Measurements from ENCODE around the gene RNF141.

Gene RNF141

DNA sequence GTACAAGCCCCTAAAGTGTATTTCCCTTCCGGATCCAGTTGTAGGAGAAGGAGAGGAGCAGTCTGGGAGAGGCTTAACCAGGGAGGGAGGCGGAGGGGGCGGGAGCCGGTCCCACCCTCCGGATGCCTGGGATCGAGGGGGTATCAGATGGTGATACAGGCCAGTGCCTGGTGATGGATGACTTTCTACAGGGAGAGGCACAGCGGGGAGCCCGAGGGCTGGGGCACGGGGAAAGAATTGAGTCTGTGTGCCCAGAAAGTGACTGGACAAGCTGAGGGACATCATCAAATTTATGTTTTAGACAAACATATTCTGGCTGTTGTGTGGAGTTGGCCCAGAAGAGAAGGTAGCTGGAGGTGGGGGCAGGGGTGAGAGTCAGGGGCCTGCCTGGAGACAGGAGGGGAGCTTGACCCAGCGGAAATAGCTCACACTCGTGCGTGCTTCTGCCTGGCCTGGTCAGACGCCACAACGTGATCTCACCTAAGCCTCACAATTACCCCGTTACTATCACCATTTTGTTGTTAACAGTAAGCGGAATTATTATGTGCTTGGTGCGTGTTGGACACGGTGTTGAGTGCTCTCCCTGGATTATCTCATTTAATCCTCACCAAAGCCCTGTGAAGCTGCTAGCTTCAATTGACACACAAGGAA lies 43.5 kb downstream of the RNF141 start:
- H3K4me2 ChIP-seq (ENCODE audit: low read length, poor library complexity, severe bottlenecking): no peak overlapping the region
- no peak overlapping the region for H2AK5ac ChIP-seq (ENCODE audit: low read length, severe bottlenecking)
- peaks cover 4% of the 10 kb centered on the region for H3K4me1 ChIP-seq (ENCODE audit: control insufficient read depth, insufficient read depth, low read depth, low read length)
- no peak overlapping the region for H3K4me3 ChIP-seq (ENCODE audit: insufficient read depth in 1 of 2, low read depth in 1 of 2, low read length in 2 of 2)
- H2BK12ac ChIP-seq (ENCODE audit: low read length in 2 of 2): no peak overlapping the region
- no peak overlapping the region for H2BK15ac ChIP-seq (ENCODE audit: low read depth, poor library complexity, severe bottlenecking)
- peaks cover 65 to 85% of the 10 kb centered on the region in 2 experiments for H3K36me3 ChIP-seq (ENCODE audit: control insufficient read depth in 1 of 2, insufficient read depth in 2 of 2, low read depth in 1 of 2, low read length in 2 of 2)
- H2BK5ac ChIP-seq (ENCODE audit: low read depth, low read length, poor library complexity, severe bottlenecking): no peak overlapping the region
- no peak overlapping the region for H2BK120ac ChIP-seq (ENCODE audit: low read depth, low read length)
- no peak overlapping the region for H3K14ac ChIP-seq (ENCODE audit: low read length in 2 of 2)
- H3K9me3 ChIP-seq (ENCODE audit: control insufficient read depth, low read length): no peaks in the 10 kb centered on the region
- no peak overlapping the region for H2AFZ ChIP-seq (ENCODE audit: low read depth, low read length)
- no peak overlapping the region for H3K9ac ChIP-seq (ENCODE audit: low read length)
- no peak for DNase-seq
- no peak overlapping the region for H3K27ac ChIP-seq (ENCODE audit: low read length, poor library complexity, severe bottlenecking)
- H4K91ac ChIP-seq (ENCODE audit: low read length): no peak overlapping the region
- H3K4ac ChIP-seq (ENCODE audit: low read depth in 1 of 2, low read length in 2 of 2): no peak overlapping the region
- H4K8ac ChIP-seq (ENCODE audit: low read length): no peak overlapping the region
- H3K23ac ChIP-seq (ENCODE audit: low read length in 2 of 2): no peak overlapping the region
- 95% methylated on average over 18 of the region's 18 CpGs for WGBS
- no peak overlapping the region for H3K18ac ChIP-seq (ENCODE audit: low read depth in 1 of 2, low read length in 2 of 2)
- H3K79me1 ChIP-seq (replicated peaks; ENCODE audit: low read length, poor library complexity, severe bottlenecking): peaks cover 16% of the 10 kb centered on the region
- no peaks in the 10 kb centered on the region for H3K27me3 ChIP-seq (ENCODE audit: control insufficient read depth in 1 of 2, insufficient read depth in 1 of 2, low read length in 2 of 2)

DNA sequence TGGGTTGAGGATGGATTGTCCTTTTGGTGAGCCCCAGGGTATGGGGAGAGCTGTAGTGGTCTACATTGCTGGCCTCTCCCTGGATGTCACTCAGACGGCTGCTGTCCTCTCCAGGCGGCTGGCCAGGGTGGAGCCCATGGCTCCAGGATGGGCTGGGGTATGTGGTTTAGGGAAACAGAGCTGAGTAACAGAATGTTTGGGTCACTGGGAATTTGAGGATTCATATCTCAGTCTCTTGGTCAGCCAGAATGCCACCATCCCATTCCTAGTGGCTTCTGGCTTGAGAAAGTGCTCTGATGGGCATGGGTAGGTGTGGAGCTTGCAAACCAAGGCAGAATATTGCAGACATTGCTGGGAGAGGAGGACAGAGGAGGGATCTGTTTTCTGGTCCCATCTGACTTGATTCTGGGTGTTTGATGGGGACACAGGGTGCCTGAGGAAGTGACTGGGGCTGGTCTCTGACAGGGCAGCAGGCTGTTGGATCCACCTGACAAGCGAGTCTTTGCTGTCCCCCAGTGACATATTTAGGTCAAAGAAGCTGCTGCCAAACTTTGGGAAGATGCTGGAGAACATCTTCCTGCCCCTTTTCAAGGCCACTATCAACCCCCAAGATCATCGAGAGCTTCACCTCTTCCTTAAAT lies 44.6 kb downstream of the RNF141 start:
- Histone ChIP-seq H3K27ac (ENCODE audit: low read length, poor library complexity, severe bottlenecking) (no peak overlapping the region), H3K27me3 (ENCODE audit: control insufficient read depth in 1 of 2, insufficient read depth in 1 of 2, low read length in 2 of 2) (no peaks in the 10 kb centered on the region), H2BK120ac (ENCODE audit: low read depth, low read length) (no peak overlapping the region), H3K14ac (ENCODE audit: low read length in 2 of 2) (no peak overlapping the region), H3K23ac (ENCODE audit: low read length in 2 of 2) (no peak overlapping the region), H2BK5ac (ENCODE audit: low read depth, low read length, poor library complexity, severe bottlenecking) (no peak overlapping the region), H2AK5ac (ENCODE audit: low read length, severe bottlenecking) (no peak overlapping the region), H2AFZ (ENCODE audit: low read depth, low read length) (no peak overlapping the region), H2BK15ac (ENCODE audit: low read depth, poor library complexity, severe bottlenecking) (no peak overlapping the region), H3K4me1 (ENCODE audit: control insufficient read depth, insufficient read depth, low read depth, low read length) (peaks cover 6% of the 10 kb centered on the region), H2BK12ac (ENCODE audit: low read length in 2 of 2) (no peak overlapping the region), H3K9me3 (ENCODE audit: control insufficient read depth, low read length) (no peaks in the 10 kb centered on the region), H3K79me1 (replicated peaks; ENCODE audit: low read length, poor library complexity, severe bottlenecking) (peaks cover 21% of the 10 kb centered on the region), H3K18ac (ENCODE audit: low read depth in 1 of 2, low read length in 2 of 2) (no peak overlapping the region), H4K8ac (ENCODE audit: low read length) (no peak overlapping the region), H3K4me3 (ENCODE audit: insufficient read depth in 1 of 2, low read depth in 1 of 2, low read length in 2 of 2) (no peak overlapping the region), H3K4ac (ENCODE audit: low read depth in 1 of 2, low read length in 2 of 2) (no peak overlapping the region), H3K9ac (ENCODE audit: low read length) (no peak overlapping the region), H3K4me2 (ENCODE audit: low read length, poor library complexity, severe bottlenecking) (no peak overlapping the region), H4K91ac (ENCODE audit: low read length) (no peak overlapping the region), H3K36me3 (ENCODE audit: control insufficient read depth in 1 of 2, insufficient read depth in 2 of 2, low read depth in 1 of 2, low read length in 2 of 2) (peaks cover 70 to 78% of the 10 kb centered on the region in 2 experiments)
- WGBS: 100% methylated on average over 4 of the region's 4 CpGs
- no peak for DNase-seq

DNA sequence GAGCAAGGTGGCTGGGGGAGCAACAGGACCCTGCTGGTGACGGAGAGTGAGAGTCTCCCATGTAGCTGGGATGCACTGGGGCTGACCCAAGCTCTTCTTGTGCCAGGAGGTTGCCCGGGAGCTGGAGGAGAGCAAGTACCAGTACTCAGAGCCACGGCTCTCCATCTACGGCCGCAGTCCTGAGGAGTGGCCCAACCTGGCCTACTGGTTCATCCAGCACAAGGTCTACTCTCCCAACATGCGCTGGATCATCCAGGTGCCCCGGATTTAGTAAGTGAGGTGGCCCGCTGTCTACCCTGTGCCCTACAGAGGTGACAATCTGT lies 45.6 kb downstream of the RNF141 start:
- no peak overlapping the region for H2BK15ac ChIP-seq (ENCODE audit: low read depth, poor library complexity, severe bottlenecking)
- DNase-seq: no peak
- H3K9me3 ChIP-seq (ENCODE audit: control insufficient read depth, low read length): no peaks in the 10 kb centered on the region
- H3K27ac ChIP-seq (ENCODE audit: low read length, poor library complexity, severe bottlenecking): no peak overlapping the region
- no peak overlapping the region for H2BK12ac ChIP-seq (ENCODE audit: low read length in 2 of 2)
- peaks cover 14% of the 10 kb centered on the region for H3K4me1 ChIP-seq (ENCODE audit: control insufficient read depth, insufficient read depth, low read depth, low read length)
- WGBS: over 99% methylated on average over 8 of the region's 8 CpGs
- H3K14ac ChIP-seq (ENCODE audit: low read length in 2 of 2): no peak overlapping the region
- H3K4ac ChIP-seq (ENCODE audit: low read depth in 1 of 2, low read length in 2 of 2): no peak overlapping the region
- H3K4me3 ChIP-seq (ENCODE audit: insufficient read depth in 1 of 2, low read depth in 1 of 2, low read length in 2 of 2): no peak overlapping the region
- H2AFZ ChIP-seq (ENCODE audit: low read depth, low read length): no peak overlapping the region
- H3K79me1 ChIP-seq (replicated peaks; ENCODE audit: low read length, poor library complexity, severe bottlenecking): peaks cover 21% of the 10 kb centered on the region
- no peak overlapping the region for H3K9ac ChIP-seq (ENCODE audit: low read length)
- H2BK120ac ChIP-seq (ENCODE audit: low read depth, low read length): no peak overlapping the region
- H3K27me3 ChIP-seq (ENCODE audit: control insufficient read depth in 1 of 2, insufficient read depth in 1 of 2, low read length in 2 of 2): no peaks in the 10 kb centered on the region
- H3K4me2 ChIP-seq (ENCODE audit: low read length, poor library complexity, severe bottlenecking): no peak overlapping the region
- H4K91ac ChIP-seq (ENCODE audit: low read length): no peak overlapping the region
- peaks cover 68 to 70% of the 10 kb centered on the region in 2 experiments for H3K36me3 ChIP-seq (ENCODE audit: control insufficient read depth in 1 of 2, insufficient read depth in 2 of 2, low read depth in 1 of 2, low read length in 2 of 2)
- H2BK5ac ChIP-seq (ENCODE audit: low read depth, low read length, poor library complexity, severe bottlenecking): no peak overlapping the region
- H4K8ac ChIP-seq (ENCODE audit: low read length): no peak overlapping the region
- H3K18ac ChIP-seq (ENCODE audit: low read depth in 1 of 2, low read length in 2 of 2): no peak overlapping the region
- H2AK5ac ChIP-seq (ENCODE audit: low read length, severe bottlenecking): no peak overlapping the region
- H3K23ac ChIP-seq (ENCODE audit: low read length in 2 of 2): no peak overlapping the region

DNA sequence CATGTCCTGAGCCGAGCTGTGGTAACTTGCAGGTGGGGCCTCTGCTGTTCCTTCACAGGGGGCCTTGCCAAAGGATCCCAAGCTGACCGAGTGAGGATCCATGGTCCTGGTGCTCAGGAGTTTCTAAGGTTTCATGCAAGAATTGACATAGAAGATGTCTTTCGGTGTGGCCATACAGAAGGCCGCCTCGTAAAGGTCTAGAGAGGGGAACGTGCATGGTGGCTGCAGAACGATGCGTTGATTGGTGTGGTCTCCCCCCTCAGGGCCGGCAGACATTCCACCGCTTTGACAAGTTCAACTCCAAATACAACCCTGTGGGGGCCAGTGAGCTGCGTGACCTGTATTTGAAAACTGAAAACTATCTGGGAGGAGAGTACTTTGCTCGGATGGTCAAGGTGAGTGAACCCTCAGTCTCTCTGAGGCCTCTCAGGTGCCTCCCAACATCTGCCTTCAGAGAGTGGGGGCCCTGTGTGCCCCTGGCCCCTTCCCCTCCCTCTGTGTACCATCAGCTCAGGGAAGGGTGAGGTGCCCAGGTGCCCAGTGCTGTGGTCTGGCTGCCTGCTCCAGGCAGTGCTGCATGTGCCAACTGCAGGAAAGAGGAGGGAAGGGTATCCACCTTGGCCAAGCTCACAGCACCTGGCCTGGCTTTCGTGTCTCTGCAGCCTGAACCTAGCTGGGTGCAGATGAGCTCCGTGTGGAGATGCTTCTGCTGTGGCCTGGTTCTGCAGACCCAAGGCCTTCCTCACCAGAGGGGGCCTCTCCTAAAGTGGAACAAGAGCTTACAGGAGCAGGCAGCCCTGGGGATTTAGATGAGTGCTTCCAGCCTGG lies 46.1 kb downstream of the RNF141 start:
- H3K9me3 ChIP-seq (ENCODE audit: control insufficient read depth, low read length): no peaks in the 10 kb centered on the region
- H3K27me3 ChIP-seq (ENCODE audit: control insufficient read depth in 1 of 2, insufficient read depth in 1 of 2, low read length in 2 of 2): no peaks in the 10 kb centered on the region
- no peak overlapping the region for H2BK120ac ChIP-seq (ENCODE audit: low read depth, low read length)
- no peak overlapping the region for H3K4me3 ChIP-seq (ENCODE audit: insufficient read depth in 1 of 2, low read depth in 1 of 2, low read length in 2 of 2)
- H3K4me1 ChIP-seq (ENCODE audit: control insufficient read depth, insufficient read depth, low read depth, low read length): peaks cover 15% of the 10 kb centered on the region
- H3K4ac ChIP-seq (ENCODE audit: low read depth in 1 of 2, low read length in 2 of 2): peak overlapping the region in 1 of 2 experiments; percentile 38
- H4K91ac ChIP-seq (ENCODE audit: low read length): no peak overlapping the region
- H3K18ac ChIP-seq (ENCODE audit: low read depth in 1 of 2, low read length in 2 of 2): no peak overlapping the region
- no peak overlapping the region for H3K27ac ChIP-seq (ENCODE audit: low read length, poor library complexity, severe bottlenecking)
- H2AK5ac ChIP-seq (ENCODE audit: low read length, severe bottlenecking): no peak overlapping the region
- H3K14ac ChIP-seq (ENCODE audit: low read length in 2 of 2): peak overlapping the region in 1 of 2 experiments; percentile 26
- peaks cover 21% of the 10 kb centered on the region for H3K79me1 ChIP-seq (replicated peaks; ENCODE audit: low read length, poor library complexity, severe bottlenecking)
- H3K36me3 ChIP-seq (ENCODE audit: control insufficient read depth in 1 of 2, insufficient read depth in 2 of 2, low read depth in 1 of 2, low read length in 2 of 2): peaks cover 65 to 70% of the 10 kb centered on the region in 2 experiments
- H3K9ac ChIP-seq (ENCODE audit: low read length): no peak overlapping the region
- no peak overlapping the region for H4K8ac ChIP-seq (ENCODE audit: low read length)
- no peak overlapping the region for H3K4me2 ChIP-seq (ENCODE audit: low read length, poor library complexity, severe bottlenecking)
- no peak overlapping the region for H2AFZ ChIP-seq (ENCODE audit: low read depth, low read length)
- DNase-seq: no peak
- peak overlapping the region in 1 of 2 experiments; percentile 51 for H3K23ac ChIP-seq (ENCODE audit: low read length in 2 of 2)
- 97% methylated on average over 13 of the region's 14 CpGs for WGBS
- H2BK12ac ChIP-seq (ENCODE audit: low read length in 2 of 2): peak overlapping the region in 1 of 2 experiments; percentile 37
- H2BK5ac ChIP-seq (ENCODE audit: low read depth, low read length, poor library complexity, severe bottlenecking): no peak overlapping the region
- no peak overlapping the region for H2BK15ac ChIP-seq (ENCODE audit: low read depth, poor library complexity, severe bottlenecking)

Data from mesenchymal stem cell (in vitro differentiated cells and primary cell).